Keratinocyte (primary cell): ENCODE data around the gene CLCN1. TPM values are rescaled to one million over a fixed set of nuclear protein-coding genes. Genes with fewer than 3 reads are reported as not detected.

ENCODE experiments used
- DNase-seq: peaks from one replicate; pipeline ENCODE4 v3.0.0-alpha.2; 2011; ENCODE audit warnings: low read depth, missing footprints, low spot score
- FAIRE-seq: peaks from 2 replicates; lab custom pipeline; 2011; peaks lifted over from hg19 to GRCh38; lab: Jason Lieb, UNC
- H2AFZ ChIP-seq: 2 replicates; pipeline ENCODE4 v1.6.0; 2012; ENCODE audit warnings: low read length, control low read depth, inconsistent platforms; ENCODE audit not compliant: control insufficient read depth
- H3K27ac ChIP-seq: 2 replicates; pipeline ENCODE4 v1.5.1; 2011; ENCODE audit warnings: low read length; ENCODE audit not compliant: control insufficient read depth, insufficient read depth
- H3K27me3 ChIP-seq: 3 replicates; pipeline ENCODE4 v1.6.0; 2011; ENCODE audit warnings: low read length; ENCODE audit not compliant: control insufficient read depth, insufficient read depth; ENCODE audit errors: extremely low read depth
- H3K36me3 ChIP-seq, 2 experiments: 2 replicates in 1 of 2; 3 replicates in 1 of 2; pipeline ENCODE4 v1.5.1; 2011; ENCODE audit warnings: low read length in 2 of 2, mild to moderate bottlenecking in 1 of 2; ENCODE audit not compliant: control insufficient read depth in 2 of 2, insufficient read depth in 2 of 2; ENCODE audit errors: extremely low read depth in 1 of 2
- H3K4me1 ChIP-seq: 3 replicates; pipeline ENCODE4 v1.5.1; 2011; ENCODE audit warnings: low read length; ENCODE audit not compliant: control insufficient read depth, insufficient read depth; ENCODE audit errors: extremely low read depth
- H3K4me2 ChIP-seq: 3 replicates; pipeline ENCODE4 v1.6.0; 2011; ENCODE audit warnings: low read depth, low read length; ENCODE audit not compliant: control insufficient read depth, insufficient read depth; ENCODE audit errors: extremely low read depth
- H3K4me3 ChIP-seq, 3 experiments: fragments of 200-600 bp in 1 of 3; sonication (generic) in 1 of 3; 2 replicates in 2 of 3; 3 replicates in 1 of 3; pipeline ENCODE4 v1.5.1; 2011 to 2016; ENCODE audit warnings: low read length in 3 of 3, mild to moderate bottlenecking in 3 of 3, control low read depth in 2 of 3, inconsistent platforms in 1 of 3, low read depth in 1 of 3, mixed read lengths in 1 of 3, mixed run types in 1 of 3, moderate library complexity in 1 of 3; ENCODE audit not compliant: control insufficient read depth in 2 of 3, insufficient read depth in 2 of 3; ENCODE audit errors: extremely low read depth in 1 of 3
- H3K79me2 ChIP-seq: 2 replicates; pipeline ENCODE4 v1.6.0; 2012; ENCODE audit warnings: low read length; ENCODE audit not compliant: control insufficient read depth, insufficient read depth
- H3K9ac ChIP-seq: 3 replicates; pipeline ENCODE4 v1.6.0; 2011; ENCODE audit warnings: low read length; ENCODE audit not compliant: control insufficient read depth, insufficient read depth; ENCODE audit errors: extremely low read depth
- H3K9me1 ChIP-seq: 3 replicates; pipeline ENCODE4 v1.6.0; 2011; ENCODE audit warnings: low read length; ENCODE audit not compliant: control insufficient read depth, insufficient read depth; ENCODE audit errors: extremely low read depth
- H3K9me3 ChIP-seq: 2 replicates; pipeline ENCODE4 v1.5.1; 2012; ENCODE audit warnings: low read depth, low read length; ENCODE audit not compliant: control insufficient read depth
- H4K20me1 ChIP-seq: 3 replicates; pipeline ENCODE4 v1.6.0; 2011; ENCODE audit warnings: low read length; ENCODE audit not compliant: control insufficient read depth, insufficient read depth; ENCODE audit errors: extremely low read depth
- EZH2 ChIP-seq: IDR thresholded peaks from one replicate; pipeline ENCODE4 v1.6.1; 2012; ENCODE audit warnings: inconsistent platforms, mild to moderate bottlenecking, low read length, moderate library complexity
- dilution Hi-C: fragments of 300-500 bp; cut with MboI; formaldehyde crosslinking; loops from one replicate; pipeline ENCODE4 v1.7.0; 2020; ENCODE audit warnings: low sequenced_read_pairs; ENCODE audit not compliant: extremely low pct_ligation_motif_present
- polyA plus RNA-seq, 5 experiments: library from polyadenylated mRNA; depleted of rRNA in 3 of 5; stranded (reverse) in 3 of 5; stranded (forward) in 1 of 5; unstranded in 1 of 5; fragments of >200 nt; gene quantifications; 1 replicate in 1 of 5; 2 replicates in 3 of 5; 3 replicates in 1 of 5; pipeline versions ENCODE4 v1.2.1 to v1.2.3, GENCODE V29; 2011 to 2012; ENCODE audit warnings: missing spikeins in 2 of 5, low read depth in 1 of 5, low replicate concordance in 1 of 5
- TF ChIP-seq, protein P1 (sequence below), 3 experiments: IDR thresholded peaks in 1 of 3; conservative IDR thresholded peaks in 1 of 3; optimal IDR thresholded peaks in 1 of 3; 2 replicates in 2 of 3; 3 replicates in 1 of 3; pipeline versions ENCODE3 to v1.5.1; 2011; ENCODE audit warnings: low read length in 3 of 3, mild to moderate bottlenecking in 3 of 3, moderate library complexity in 2 of 3, control low read depth in 1 of 3, inconsistent platforms in 1 of 3; ENCODE audit not compliant: insufficient read depth in 2 of 3; ENCODE audit errors: extremely low read depth in 1 of 3

The CLCN1 gene
- polyA plus RNA-seq, 1 donor (not counting 4 experiments of a cell fraction or from before 2014, with no cell fraction given), result not detected

DNA sequence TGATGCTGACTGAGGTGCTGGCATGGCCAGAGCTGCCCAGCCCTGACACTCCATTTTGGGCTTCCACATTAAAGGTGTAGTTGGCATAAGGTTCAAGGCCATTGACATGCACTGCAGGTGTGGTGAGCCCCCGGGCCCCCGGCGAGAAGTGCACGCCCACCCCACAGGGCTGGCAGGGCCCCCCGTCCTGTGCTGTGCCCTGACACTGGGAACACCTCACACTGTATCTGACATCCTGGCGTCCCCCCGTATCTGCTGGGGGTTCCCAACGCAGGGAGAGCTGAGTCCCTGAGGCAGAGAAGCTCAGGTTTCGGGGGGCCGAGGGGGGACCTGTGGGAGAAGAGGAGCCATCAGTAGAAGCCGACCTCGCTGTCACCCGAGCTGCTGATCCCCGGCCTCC, 82.7 kb downstream of the CLCN1 start:
- no peak overlapping the region for H2AFZ ChIP-seq
- H3K9me3 ChIP-seq, result no peaks in the 10 kb centered on the region
- no peaks in the 10 kb centered on the region for H3K27me3 ChIP-seq
- DNase-seq, result no peak
- no peak for TF ChIP-seq EZH2
- TF ChIP-seq, protein P1, sequence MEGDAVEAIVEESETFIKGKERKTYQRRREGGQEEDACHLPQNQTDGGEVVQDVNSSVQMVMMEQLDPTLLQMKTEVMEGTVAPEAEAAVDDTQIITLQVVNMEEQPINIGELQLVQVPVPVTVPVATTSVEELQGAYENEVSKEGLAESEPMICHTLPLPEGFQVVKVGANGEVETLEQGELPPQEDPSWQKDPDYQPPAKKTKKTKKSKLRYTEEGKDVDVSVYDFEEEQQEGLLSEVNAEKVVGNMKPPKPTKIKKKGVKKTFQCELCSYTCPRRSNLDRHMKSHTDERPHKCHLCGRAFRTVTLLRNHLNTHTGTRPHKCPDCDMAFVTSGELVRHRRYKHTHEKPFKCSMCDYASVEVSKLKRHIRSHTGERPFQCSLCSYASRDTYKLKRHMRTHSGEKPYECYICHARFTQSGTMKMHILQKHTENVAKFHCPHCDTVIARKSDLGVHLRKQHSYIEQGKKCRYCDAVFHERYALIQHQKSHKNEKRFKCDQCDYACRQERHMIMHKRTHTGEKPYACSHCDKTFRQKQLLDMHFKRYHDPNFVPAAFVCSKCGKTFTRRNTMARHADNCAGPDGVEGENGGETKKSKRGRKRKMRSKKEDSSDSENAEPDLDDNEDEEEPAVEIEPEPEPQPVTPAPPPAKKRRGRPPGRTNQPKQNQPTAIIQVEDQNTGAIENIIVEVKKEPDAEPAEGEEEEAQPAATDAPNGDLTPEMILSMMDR (optimal IDR thresholded peaks at IDR 0.05 in 1 of 3, IDR thresholded peaks at IDR 0.05 in 1 of 3, conservative IDR thresholded peaks at IDR 0.05 in 1 of 3; ENCODE audit: extremely low read depth in 1 of 3, insufficient read depth in 2 of 3, low read length in 3 of 3), result no peak
- H3K4me1 ChIP-seq, result no peaks in the 10 kb centered on the region
- H4K20me1 ChIP-seq, result no peaks in the 10 kb centered on the region
- peaks cover 3% of the 10 kb centered on the region for H3K9me1 ChIP-seq
- H3K4me2 ChIP-seq, result no peak overlapping the region
- dilution Hi-C loops, result no loop called here
- peaks cover 22 to 25% of the 10 kb centered on the region in 2 experiments for H3K36me3 ChIP-seq
- no peak overlapping the region for H3K27ac ChIP-seq
- H3K4me3 ChIP-seq, result no peak overlapping the region
- no peak overlapping the region for H3K9ac ChIP-seq
- H3K79me2 ChIP-seq, result no peaks in the 10 kb centered on the region
- FAIRE-seq, result no peak

DNA sequence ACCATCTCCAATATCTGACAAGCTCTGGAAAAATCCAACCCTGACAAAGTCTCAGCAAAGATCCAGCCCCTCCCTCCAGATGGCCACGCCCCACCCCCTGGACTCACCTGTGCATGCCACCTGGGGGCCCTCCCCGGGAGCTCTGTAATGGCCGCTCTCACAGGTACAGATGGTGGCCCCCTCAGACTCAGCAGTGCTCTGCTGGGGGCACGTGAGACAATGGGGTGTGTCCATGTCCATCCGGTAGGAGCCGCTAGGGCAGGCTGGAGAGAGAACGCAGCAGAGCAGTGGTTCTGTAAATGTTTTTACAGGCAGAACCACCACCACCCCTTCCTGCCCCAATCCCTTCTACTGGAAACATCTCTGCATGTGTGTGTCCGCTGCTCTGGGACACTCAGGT, 83.2 kb downstream of the CLCN1 start:
- H3K4me1 ChIP-seq, result no peaks in the 10 kb centered on the region
- H3K4me2 ChIP-seq, result no peak overlapping the region
- dilution Hi-C loops, result no loop called here
- H2AFZ ChIP-seq, result no peak overlapping the region
- no peak overlapping the region for H3K27ac ChIP-seq
- no peak overlapping the region for H3K9ac ChIP-seq
- H3K36me3 ChIP-seq, result peaks cover 17 to 22% of the 10 kb centered on the region in 2 experiments
- TF ChIP-seq EZH2, result no peak
- TF ChIP-seq, protein P1 (optimal IDR thresholded peaks at IDR 0.05 in 1 of 3, IDR thresholded peaks at IDR 0.05 in 1 of 3, conservative IDR thresholded peaks at IDR 0.05 in 1 of 3; ENCODE audit: extremely low read depth in 1 of 3, insufficient read depth in 2 of 3, low read length in 3 of 3), result no peak
- no peaks in the 10 kb centered on the region for H4K20me1 ChIP-seq
- H3K9me1 ChIP-seq, result peaks cover 3% of the 10 kb centered on the region
- H3K9me3 ChIP-seq, result no peaks in the 10 kb centered on the region
- DNase-seq (no peak), FAIRE-seq (no peak)
- H3K79me2 ChIP-seq, result no peaks in the 10 kb centered on the region
- H3K27me3 ChIP-seq, result no peaks in the 10 kb centered on the region
- no peak overlapping the region for H3K4me3 ChIP-seq
